ENCODE data around the gene MPDU1. TPM values are rescaled to one million over a fixed set of nuclear protein-coding genes. Genes with fewer than 3 reads are reported as not detected.

MPDU1 gene
- total RNA-seq, 1 experiment from 2014 or later, result 57.0 TPM

- POLR2A ChIA-PET, result no interaction called here
- Mint-ChIP-seq H3K4me3 (no peak overlapping the region), H3K36me3 (no peaks in the 10 kb centered on the region), H3K27me3 (ENCODE audit: low read depth) (peaks cover 32% of the 10 kb centered on the region), H3K27ac (no peak overlapping the region), H3K4me1 (no peaks in the 10 kb centered on the region), H3K9me3 (peaks cover 22% of the 10 kb centered on the region)
- TF ChIP-seq CBFB (CRISPR knock-in tag; IDR thresholded peaks at IDR 0.05; ENCODE audit: low read depth), result no peak
- no peak for TF ChIP-seq ATF1 (CRISPR knock-in tag; IDR thresholded peaks at IDR 0.05)
- TF ChIP-seq SP1 (CRISPR knock-in tag; conservative IDR thresholded peaks at IDR 0.05), result no peak
- TF ChIP-seq FOXK1 (CRISPR knock-in tag; IDR thresholded peaks at IDR 0.05), result no peak
- TF ChIP-seq ZNF138 (CRISPR knock-in tag; conservative IDR thresholded peaks at IDR 0.05), result no peak
- TF ChIP-seq ATF3 (CRISPR knock-in tag; conservative IDR thresholded peaks at IDR 0.05), result no peak
- TF ChIP-seq TEAD4 (CRISPR knock-in tag; IDR thresholded peaks at IDR 0.05), result no peak
- no peak for TF ChIP-seq ZNF416 (CRISPR knock-in tag; IDR thresholded peaks at IDR 0.05)
- TF ChIP-seq JAZF1 (CRISPR knock-in tag; IDR thresholded peaks at IDR 0.05), result no peak
- TF ChIP-seq OVOL2 (CRISPR knock-in tag; IDR thresholded peaks at IDR 0.05; ENCODE audit: borderline replicate concordance), result no peak
- TF ChIP-seq RELA (CRISPR knock-in tag; IDR thresholded peaks at IDR 0.05; ENCODE audit: borderline replicate concordance), result no peak
- no peak for TF ChIP-seq ZNF219 (CRISPR knock-in tag; IDR thresholded peaks at IDR 0.05; ENCODE audit: borderline replicate concordance)
- TF ChIP-seq AR (CRISPR knock-in tag; IDR thresholded peaks at IDR 0.05), result no peak
- TF ChIP-seq NFATC4 (CRISPR knock-in tag; IDR thresholded peaks at IDR 0.05), result no peak
- TF ChIP-seq STAT6 (CRISPR knock-in tag; conservative IDR thresholded peaks at IDR 0.05; ENCODE audit: low read depth), result no peak
- CTCF ChIA-PET, result interaction anchor here (1.6 kb wide), 1 partner anchor 15 kb away, joined by 4 read pairs; no protein-coding TSS in a partner anchor
- no peak for ATAC-seq
- no peak for DNase-seq (ENCODE audit: low spot score)
Measured at GRCh38 chr17:7538050-7538449, 45.6 kb upstream of the MPDU1 start.

- DNase-seq (ENCODE audit: low spot score) (no peak), ATAC-seq (no peak)
- CTCF ChIA-PET, result interaction anchor here (0.7 to 1.6 kb wide), 3 partner anchors 16 to 22 kb away, joined by 3 to 4 read pairs (median 4); no protein-coding TSS in a partner anchor
- peaks cover 21% of the 10 kb centered on the region for H3K9me3 Mint-ChIP-seq
- POLR2A ChIA-PET, result no interaction called here
- peaks cover 40% of the 10 kb centered on the region for H3K27me3 Mint-ChIP-seq (ENCODE audit: low read depth)
- H3K4me1 Mint-ChIP-seq, result no peaks in the 10 kb centered on the region
- no peak overlapping the region for H3K4me3 Mint-ChIP-seq
- H3K27ac Mint-ChIP-seq, result no peak overlapping the region
- H3K36me3 Mint-ChIP-seq, result no peaks in the 10 kb centered on the region
- TF ChIP-seq NR2C2 (CRISPR knock-in tag; IDR thresholded peaks at IDR 0.05), result no peak
- no peak for TF ChIP-seq ZNF396 (CRISPR knock-in tag; IDR thresholded peaks at IDR 0.05; ENCODE audit: borderline replicate concordance)
- no peak for TF ChIP-seq NR1H2 (CRISPR knock-in tag; IDR thresholded peaks at IDR 0.05)
- no peak for TF ChIP-seq E2F1 (CRISPR knock-in tag; IDR thresholded peaks at IDR 0.05)
- TF ChIP-seq GRHL2 (CRISPR knock-in tag; IDR thresholded peaks at IDR 0.05; ENCODE audit: insufficient replicate concordance, severe bottlenecking), result no peak
- TF ChIP-seq ZNF121 (CRISPR knock-in tag; IDR thresholded peaks at IDR 0.05), result no peak
- TF ChIP-seq NFATC4 (CRISPR knock-in tag; IDR thresholded peaks at IDR 0.05), result no peak
- TF ChIP-seq PRRX2 (CRISPR knock-in tag; IDR thresholded peaks at IDR 0.05), result no peak
- no peak for TF ChIP-seq AFF4 (CRISPR knock-in tag; IDR thresholded peaks at IDR 0.05; ENCODE audit: borderline replicate concordance)
- no peak for TF ChIP-seq ZNF138 (CRISPR knock-in tag; conservative IDR thresholded peaks at IDR 0.05)
- TF ChIP-seq MYBL2 (CRISPR knock-in tag; IDR thresholded peaks at IDR 0.05), result no peak
- no peak for TF ChIP-seq E2F5 (CRISPR knock-in tag; IDR thresholded peaks at IDR 0.05)
Measured at GRCh38 chr17:7538891-7539545, 44.6 kb upstream of the MPDU1 start.
